ENCODE results near the gene GABRA5. TPM values are rescaled to one million over a fixed set of nuclear protein-coding genes. Genes with fewer than 3 reads are reported as not detected.
A peak's percentile ranks its signal among the peaks of the same experiment; 100 is the strongest.
"Not testable (repeated sequence)": the region's sequence is repeated elsewhere in the genome, so short reads cannot be mapped to it uniquely, and the experiment has no call there.

GABRA5 gene
- not detected in 2 replicates for total RNA-seq (2014; rRNA removed; shearing (Covaris generic))

GRCh38 chr15:26866298-26867199 lies at the start of gene GABRA5:
Gene GABRA5, plus strand, starts transcription at chr15:26867062. Its CDS starts 2,187 bp downstream, at chr15:26869249.
- no peak for DNase-seq (ENCODE audit: low read depth)

GRCh38 chr15:26831191-26831590 lies 35.7 kb upstream of the GABRA5 start:
- not testable (repeated sequence) for DNase-seq (ENCODE audit: low read depth)

DNA sequence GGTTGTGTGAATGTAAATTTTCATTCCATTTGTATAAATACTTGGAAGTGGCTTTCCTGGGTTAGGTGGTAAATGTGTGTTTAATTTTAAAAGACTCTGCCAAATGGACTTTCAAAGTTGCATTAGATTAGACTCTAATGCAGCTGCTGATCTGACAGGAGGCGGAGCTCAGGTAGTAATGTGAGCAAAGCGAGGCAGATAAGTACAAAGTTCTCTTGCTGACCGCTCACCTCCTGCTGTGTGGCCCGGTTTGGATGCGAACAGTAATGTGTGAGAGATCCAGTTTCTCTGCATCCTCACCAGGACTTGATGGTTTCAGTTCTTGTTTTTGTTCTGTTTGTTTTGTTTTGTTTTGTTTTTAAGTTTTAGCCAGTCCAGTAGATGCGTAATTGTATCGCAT lies 34.9 kb upstream of the GABRA5 start:
- no peak for DNase-seq (ENCODE audit: low read depth)

GRCh38 chr15:26838742-26839460 lies 28.0 kb upstream of the GABRA5 start:
- DNase-seq (ENCODE audit: low read depth): no peak

DNA sequence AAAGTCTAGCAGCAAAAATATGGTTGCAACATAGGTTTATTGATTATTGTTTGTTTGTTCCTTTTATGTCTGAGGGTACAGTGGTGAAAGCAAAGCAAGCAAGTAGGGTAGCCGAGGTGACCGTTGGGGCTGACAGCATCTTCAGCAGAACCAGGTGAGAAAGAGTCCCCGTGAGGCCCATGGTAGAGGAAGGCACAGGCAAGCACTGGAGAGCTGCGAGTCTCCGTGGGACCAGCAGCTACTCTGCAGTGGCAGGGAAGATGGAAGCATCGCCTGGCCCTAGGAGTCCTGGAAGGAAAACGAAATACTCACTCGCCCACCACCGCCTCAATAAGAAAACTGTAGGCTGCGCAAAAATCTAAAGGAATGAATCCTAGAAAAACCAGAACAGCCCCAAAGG lies 25.3 kb upstream of the GABRA5 start:
- DNase-seq (ENCODE audit: low read depth): no peak

DNA sequence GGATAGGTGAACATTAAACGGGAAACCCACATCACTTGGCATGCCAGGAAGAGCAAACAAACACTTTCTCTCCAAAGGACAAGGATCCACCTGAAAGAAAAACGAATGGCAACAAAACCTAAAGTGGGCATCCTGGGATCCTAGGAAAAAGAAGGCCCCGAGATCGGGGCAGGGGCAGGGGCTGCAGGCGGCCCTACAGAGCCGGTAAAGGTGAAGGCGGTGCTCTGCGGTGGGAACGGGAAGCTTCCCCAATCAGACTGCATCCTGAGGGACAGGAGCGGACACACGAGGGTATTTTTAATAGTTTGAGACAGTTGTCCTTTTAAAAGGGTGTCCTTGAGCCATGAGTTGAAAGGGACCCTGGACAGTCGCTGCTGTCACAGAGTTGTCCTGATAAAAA lies 24.9 kb upstream of the GABRA5 start:
- DNase-seq (ENCODE audit: low read depth): no peak

DNA sequence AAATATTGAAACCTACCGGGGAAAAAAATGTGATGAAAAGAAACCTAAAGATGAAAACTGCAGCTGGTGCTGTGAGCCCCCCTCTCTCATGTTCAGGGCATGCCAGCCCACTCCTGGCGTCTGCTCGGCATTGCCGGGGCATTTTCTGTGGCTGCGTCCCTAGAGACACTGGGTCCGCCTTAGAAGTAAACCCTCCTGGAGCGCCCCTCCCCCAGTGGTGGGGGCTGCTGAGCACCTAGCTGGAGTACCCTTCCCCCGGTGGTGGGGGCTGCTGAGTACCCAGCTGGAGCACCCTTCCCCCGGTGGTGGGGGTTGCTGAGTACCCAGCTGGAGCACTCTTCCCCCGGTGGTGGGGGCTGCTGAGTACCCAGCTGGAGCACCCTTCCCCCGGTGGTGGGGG lies 24.5 kb upstream of the GABRA5 start:
- DNase-seq (ENCODE audit: low read depth): no peak

GRCh38 chr15:26844901-26845300 lies 22.0 kb upstream of the GABRA5 start:
- DNase-seq (ENCODE audit: low read depth): no peak

DNA sequence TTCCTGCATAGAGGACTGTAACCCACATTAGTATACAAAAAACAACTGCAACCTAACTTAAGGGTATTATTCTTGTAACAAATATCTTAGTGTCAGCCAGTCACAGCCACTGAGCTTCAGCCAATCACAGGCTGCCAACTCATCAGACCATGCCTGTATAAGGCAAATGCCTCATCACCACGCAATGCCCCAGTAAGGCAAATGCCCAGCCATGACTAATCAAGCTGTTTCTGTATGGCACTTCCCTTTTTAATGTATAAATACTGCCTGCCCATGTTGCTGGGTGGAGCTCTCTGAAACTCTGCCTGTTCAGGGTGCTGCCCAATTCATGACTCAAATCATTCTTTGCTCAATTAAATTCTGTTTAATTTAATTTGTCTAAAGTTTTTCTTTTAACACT lies 18.4 kb upstream of the GABRA5 start:
- DNase-seq (ENCODE audit: low read depth): no peak

DNA sequence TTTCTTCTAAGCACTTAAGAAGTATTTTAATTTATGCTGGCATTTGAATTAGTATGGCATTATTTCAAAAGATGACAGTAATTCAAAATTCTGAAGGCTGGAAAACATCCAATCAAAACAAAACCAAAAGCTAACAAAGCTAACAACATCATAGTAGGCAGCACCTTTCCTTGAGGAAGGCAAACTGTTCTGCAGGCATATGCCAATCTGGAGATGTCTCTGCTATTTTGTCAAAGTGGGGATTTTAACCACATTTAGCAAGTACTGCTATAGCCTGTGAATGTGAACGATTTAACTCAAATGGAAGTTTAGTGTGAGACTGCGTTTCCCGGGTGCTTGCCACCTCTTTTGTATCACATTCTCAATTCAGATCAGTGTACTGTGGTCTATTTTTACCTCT lies 16.7 kb upstream of the GABRA5 start:
- no peak for DNase-seq (ENCODE audit: low read depth)

DNA sequence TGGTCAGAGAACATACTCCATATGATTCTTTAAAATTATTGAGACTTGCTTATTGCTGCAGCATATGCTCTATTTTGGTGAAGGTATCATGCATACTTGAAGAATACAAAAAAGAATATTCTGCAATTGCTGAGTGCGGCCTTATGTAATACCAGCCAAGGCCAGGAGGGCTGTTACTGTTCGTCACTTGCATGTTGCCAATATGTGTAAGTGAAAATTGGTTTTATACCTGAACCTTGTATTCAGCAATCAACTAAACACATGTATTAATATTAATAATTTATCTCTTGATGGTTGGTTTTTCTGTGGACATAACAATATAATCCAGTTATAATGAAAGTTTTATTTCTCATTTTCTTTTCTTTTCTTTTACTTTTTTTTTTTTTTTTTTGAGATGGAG lies 13.9 kb upstream of the GABRA5 start:
- DNase-seq (ENCODE audit: low read depth): no peak

DNA sequence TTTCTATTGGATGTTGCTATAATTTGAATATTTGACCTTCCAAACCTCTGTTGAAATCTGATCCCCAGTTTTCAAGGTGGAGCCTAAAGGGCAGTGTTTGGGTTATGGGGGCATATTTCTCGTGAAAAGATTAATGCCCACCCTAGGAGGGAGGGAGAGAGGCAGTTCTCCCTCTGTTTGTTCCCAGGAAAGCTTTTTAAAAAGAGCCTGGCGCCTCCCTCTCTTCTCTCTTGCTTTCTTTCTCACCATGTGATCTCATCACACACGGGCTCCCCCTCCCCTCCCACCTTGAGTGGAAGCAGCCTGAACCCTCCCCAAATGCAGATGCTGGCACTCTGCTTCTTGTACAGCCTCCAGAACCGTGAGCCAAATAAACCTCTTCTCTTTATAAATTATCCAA lies 12.4 kb upstream of the GABRA5 start:
- no peak for DNase-seq (ENCODE audit: low read depth)

GRCh38 chr15:26864664-26865191 lies 2.1 kb upstream of the GABRA5 start:
- peak; percentile 16 for DNase-seq (ENCODE audit: low read depth)

- no peak for DNase-seq (ENCODE audit: low read depth)
Measured at GRCh38 chr15:26867200-26868007, 542 bp downstream of the GABRA5 start.

- no peak for DNase-seq (ENCODE audit: low read depth)
Measured at GRCh38 chr15:26868029-26868685, 1.3 kb downstream of the GABRA5 start.

GRCh38 chr15:26869628-26870027 lies 2.8 kb downstream of the GABRA5 start:
- no peak for DNase-seq (ENCODE audit: low read depth)

- DNase-seq (ENCODE audit: low read depth): no peak
Measured at GRCh38 chr15:26870346-26870745, 3.5 kb downstream of the GABRA5 start.

DNA sequence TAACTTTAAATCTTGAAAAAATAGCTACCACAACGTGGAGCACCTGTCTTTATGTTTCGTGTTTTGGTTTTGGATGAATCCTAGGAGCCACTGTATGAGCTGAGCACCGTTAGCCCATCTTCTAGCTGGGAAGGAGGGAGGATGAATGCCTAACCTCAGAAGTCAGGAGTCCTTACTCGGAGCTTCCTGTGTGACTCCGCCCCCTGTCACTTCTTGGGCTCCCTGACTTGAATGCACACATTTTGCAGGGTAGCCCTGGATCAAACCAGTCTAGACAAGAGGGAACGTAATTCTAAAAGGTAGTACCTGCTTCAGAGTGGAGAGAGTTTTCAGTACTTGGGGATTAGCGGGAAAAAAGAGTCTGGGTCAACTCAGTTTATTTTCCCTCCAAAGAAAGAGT lies 5.3 kb downstream of the GABRA5 start:
- no peak for DNase-seq (ENCODE audit: low read depth)

DNA sequence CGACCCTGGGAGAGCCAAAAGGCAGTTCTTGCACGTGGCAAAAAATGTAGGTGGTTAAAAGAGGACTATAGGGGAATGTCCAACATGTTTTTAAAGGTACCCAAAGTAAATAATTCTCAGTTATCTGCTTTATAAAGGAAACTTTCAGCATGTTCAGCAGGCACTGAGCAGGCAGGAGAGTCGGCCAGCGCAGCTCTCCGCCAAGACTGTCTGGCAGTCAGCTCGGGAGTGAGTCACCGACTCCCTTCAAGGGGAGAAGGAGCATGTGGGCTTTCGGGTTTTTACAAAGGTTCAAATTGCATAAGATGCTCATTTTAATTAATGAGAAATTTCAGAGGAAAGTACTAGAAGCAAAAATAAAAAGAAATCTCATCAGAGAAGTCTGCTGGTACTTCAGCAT lies 7.0 kb downstream of the GABRA5 start:
- no peak for DNase-seq (ENCODE audit: low read depth)

DNA sequence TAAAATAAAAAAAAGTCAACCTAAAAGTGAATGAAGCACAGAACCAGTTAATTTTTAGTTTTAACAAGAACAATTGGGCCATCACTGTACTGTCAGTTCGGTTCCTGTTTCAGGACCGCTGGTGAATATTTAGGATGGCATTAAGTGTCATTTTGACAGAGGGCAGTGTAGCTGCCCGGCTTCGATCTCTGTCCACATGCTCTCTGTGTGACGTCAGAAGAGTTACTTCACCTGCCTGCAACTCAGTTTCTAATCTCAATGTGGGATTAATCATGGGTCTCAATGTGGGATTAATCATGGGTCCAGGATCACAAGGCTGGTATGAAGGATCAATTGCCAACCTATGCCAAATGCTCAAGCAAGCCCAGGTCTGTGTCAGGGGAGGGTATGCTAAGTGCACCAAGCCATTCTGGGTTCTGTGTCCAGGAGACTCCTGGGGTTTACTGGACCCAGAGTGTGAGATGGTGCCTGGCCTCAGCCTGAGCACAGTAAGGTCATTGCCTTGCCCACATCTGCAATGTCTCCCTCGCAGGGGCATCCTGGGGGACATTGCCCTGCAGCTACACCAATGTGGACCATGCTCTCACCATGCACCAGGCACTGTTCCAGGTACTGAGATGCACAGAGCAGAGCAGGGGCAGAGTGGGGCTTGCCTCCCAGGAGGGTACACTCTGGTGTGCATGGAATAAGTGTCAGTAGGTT lies 8.1 kb downstream of the GABRA5 start:
- DNase-seq (ENCODE audit: low read depth): no peak

DNA sequence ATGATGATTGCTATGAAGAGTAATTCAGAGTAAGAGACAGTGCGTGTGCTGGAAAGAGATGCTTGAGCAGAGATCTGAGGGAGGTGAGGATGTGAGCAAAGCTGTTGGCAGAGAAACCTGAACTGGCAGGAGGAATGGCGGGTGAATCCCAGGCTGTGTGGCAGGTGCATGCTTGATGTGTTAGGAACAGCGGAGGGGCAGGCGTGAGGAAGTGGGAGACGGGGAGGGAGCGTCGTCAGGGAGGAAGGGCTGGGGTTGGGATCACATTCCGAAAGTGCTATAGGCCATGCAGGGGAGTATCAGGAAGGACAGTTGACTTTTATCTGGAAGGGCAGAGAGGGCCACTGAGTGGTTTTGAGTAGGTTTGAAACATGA lies 8.6 kb downstream of the GABRA5 start:
- DNase-seq (ENCODE audit: low read depth): no peak
